Activated naive CD4-positive, alpha-beta T cell (primary cell): ENCODE measurements around the gene CHMP6.
A peak's percentile ranks its signal among the peaks of the same experiment; 100 is the strongest.
"Not testable (repeated sequence)": the region's sequence is repeated elsewhere in the genome, so short reads cannot be mapped to it uniquely, and the experiment has no call there.

Experiments used
- DNase-seq, 4 experiments: peaks; one replicate each; lab custom pipeline; 2025; lab: John Stamatoyannopoulos, UW

CHMP6 gene

GRCh38 chr17:81030312-81030711 lies 38.7 kb downstream of the CHMP6 start:
- not testable (repeated sequence) for DNase-seq

- no peak for DNase-seq
Observed at GRCh38 chr17:81030741-81031565, 39.3 kb downstream of the CHMP6 start.

GRCh38 chr17:81031566-81032550 lies 40.2 kb downstream of the CHMP6 start:
- DNase-seq, result no peak

GRCh38 chr17:81032641-81033480 lies 41.2 kb downstream of the CHMP6 start:
- DNase-seq, result no peak

GRCh38 chr17:81033535-81034167 lies 42.0 kb downstream of the CHMP6 start:
- DNase-seq, result no peak

GRCh38 chr17:81034168-81034777 lies 42.6 kb downstream of the CHMP6 start:
- no peak for DNase-seq

GRCh38 chr17:81034779-81035520 lies 43.3 kb downstream of the CHMP6 start, which contains the start of gene BAIAP2:
BAIAP2 (plus strand) TSS chr17:81035151; CDS start chr17:81035255, 104 bp downstream.
- DNase-seq, result peak; percentile 93 to 100 (median 98)

- DNase-seq, result no peak
Observed at GRCh38 chr17:81035521-81036196, 44.0 kb downstream of the CHMP6 start.

GRCh38 chr17:81036197-81036941 lies 44.7 kb downstream of the CHMP6 start:
- DNase-seq, result no peak

- no peak for DNase-seq
Observed at GRCh38 chr17:81037026-81037797, 45.6 kb downstream of the CHMP6 start.

GRCh38 chr17:81037798-81038733 lies 46.4 kb downstream of the CHMP6 start:
- DNase-seq, result no peak

GRCh38 chr17:81039096-81039495 lies 47.5 kb downstream of the CHMP6 start:
- DNase-seq, result no peak

- no peak for DNase-seq
Observed at GRCh38 chr17:81039854-81040758, 48.5 kb downstream of the CHMP6 start.

GRCh38 chr17:81040791-81041337 lies 49.2 kb downstream of the CHMP6 start:
- no peak for DNase-seq

GRCh38 chr17:81042606-81043005 lies 51.0 kb downstream of the CHMP6 start:
- DNase-seq, result no peak
